ENCODE data around the gene CALHM5.

Gene CALHM5

GRCh38 chr6:116550796-116551195, 39.4 kb downstream of the CALHM5 start:
- DNase-seq (ENCODE audit: low spot score) = peak; percentile 34

GRCh38 chr6:116553451-116553850, 42.0 kb downstream of the CALHM5 start, which contains the start of gene CALHM4:
Gene CALHM4, plus strand, starts transcription at chr6:116553751. Its CDS starts 43 bp downstream, at chr6:116553794.
- DNase-seq (ENCODE audit: low spot score) = no peak

GRCh38 chr6:116556065-116556464, 44.6 kb downstream of the CALHM5 start:
- DNase-seq (ENCODE audit: low spot score) = no peak

GRCh38 chr6:116556814-116557415, 45.5 kb downstream of the CALHM5 start:
- no peak for DNase-seq (ENCODE audit: low spot score)

GRCh38 chr6:116557893-116558292, 46.5 kb downstream of the CALHM5 start:
- DNase-seq (ENCODE audit: low spot score) = no peak

GRCh38 chr6:116560130-116560529, 48.7 kb downstream of the CALHM5 start:
- DNase-seq (ENCODE audit: low spot score) = no peak

GRCh38 chr6:116561377-116562018, 50.1 kb downstream of the CALHM5 start:
- peak; percentile 52 for DNase-seq (ENCODE audit: low spot score)

- DNase-seq (ENCODE audit: low spot score) = no peak
Observed at GRCh38 chr6:116562019-116562403, 50.6 kb downstream of the CALHM5 start.

GRCh38 chr6:116562614-116563013, 51.2 kb downstream of the CALHM5 start:
- DNase-seq (ENCODE audit: low spot score) = no peak

- no peak for DNase-seq (ENCODE audit: low spot score)
Observed at GRCh38 chr6:116563830-116564229, 52.4 kb downstream of the CALHM5 start.

GRCh38 chr6:116564311-116564710, 52.9 kb downstream of the CALHM5 start:
- no peak for DNase-seq (ENCODE audit: low spot score)

GRCh38 chr6:116564921-116565872, 53.8 kb downstream of the CALHM5 start:
- DNase-seq (ENCODE audit: low spot score) = no peak

- no peak for DNase-seq (ENCODE audit: low spot score)
Observed at GRCh38 chr6:116568111-116568510, 56.7 kb downstream of the CALHM5 start.

- DNase-seq (ENCODE audit: low spot score) = no peak
Observed at GRCh38 chr6:116568821-116569755, 57.6 kb downstream of the CALHM5 start.

GRCh38 chr6:116570856-116571682, 59.6 kb downstream of the CALHM5 start, which contains the start of gene RWDD1:
Gene RWDD1, plus strand, starts transcription at chr6:116571504. Its CDS starts 79 bp downstream, at chr6:116571583.
- DNase-seq (ENCODE audit: low spot score) = peak; percentile 87

- DNase-seq (ENCODE audit: low spot score) = no peak
Observed at GRCh38 chr6:116571683-116572000, 60.2 kb downstream of the CALHM5 start.

GRCh38 chr6:116572162-116572561, 60.7 kb downstream of the CALHM5 start:
- peak; percentile 34 for DNase-seq (ENCODE audit: low spot score)

Data from HuH-7.5 (cell line).